ENCODE data around the gene HPCA. TPM values are rescaled to one million over a fixed set of nuclear protein-coding genes. Genes with fewer than 3 reads are reported as not detected.

Gene HPCA
- total RNA-seq, 1 donor from 2014 or later = not detected

- Histone ChIP-seq H3K4me2 (ENCODE audit: low read length) (no peak overlapping the region), H3K36me3 (ENCODE audit: insufficient read depth, low read length) (no peaks in the 10 kb centered on the region), H3K9ac (ENCODE audit: low read length) (no peak overlapping the region), H3K27ac (ENCODE audit: low read depth, low read length) (no peak overlapping the region), H4K20me1 (ENCODE audit: insufficient read depth, low read length) (no peaks in the 10 kb centered on the region), H3K4me3 (ENCODE audit: insufficient read depth, low read depth, low read length) (no peak overlapping the region), H3K9me3 (ENCODE audit: insufficient read depth, low read depth, low read length) (no peaks in the 10 kb centered on the region), H3K4me1 (ENCODE audit: insufficient read depth, low read length) (no peaks in the 10 kb centered on the region), H2AFZ (ENCODE audit: low read depth, low read length) (no peak overlapping the region), H3K27me3 (ENCODE audit: insufficient read depth, low read length) (peaks cover 19% of the 10 kb centered on the region), H3K79me2 (ENCODE audit: insufficient read depth, low read length) (no peaks in the 10 kb centered on the region)
- Mint-ChIP-seq H3K9me3 (ENCODE audit: unreplicated experiment) (no peaks in the 10 kb centered on the region), H3K4me3 (ENCODE audit: unreplicated experiment) (no peak overlapping the region), H3K27ac (ENCODE audit: unreplicated experiment) (no peak overlapping the region), H3K27me3 (ENCODE audit: low read depth, unreplicated experiment) (peaks cover 69% of the 10 kb centered on the region), H3K4me1 (ENCODE audit: low read depth, unreplicated experiment) (peaks cover 4% of the 10 kb centered on the region), H3K36me3 (ENCODE audit: low read depth, unreplicated experiment) (peaks cover 7% of the 10 kb centered on the region)
- TF ChIP-seq EZH2 (IDR thresholded peaks at IDR 0.05; ENCODE audit: insufficient read depth, low read length) = no peak
- TF ChIP-seq, protein P1, sequence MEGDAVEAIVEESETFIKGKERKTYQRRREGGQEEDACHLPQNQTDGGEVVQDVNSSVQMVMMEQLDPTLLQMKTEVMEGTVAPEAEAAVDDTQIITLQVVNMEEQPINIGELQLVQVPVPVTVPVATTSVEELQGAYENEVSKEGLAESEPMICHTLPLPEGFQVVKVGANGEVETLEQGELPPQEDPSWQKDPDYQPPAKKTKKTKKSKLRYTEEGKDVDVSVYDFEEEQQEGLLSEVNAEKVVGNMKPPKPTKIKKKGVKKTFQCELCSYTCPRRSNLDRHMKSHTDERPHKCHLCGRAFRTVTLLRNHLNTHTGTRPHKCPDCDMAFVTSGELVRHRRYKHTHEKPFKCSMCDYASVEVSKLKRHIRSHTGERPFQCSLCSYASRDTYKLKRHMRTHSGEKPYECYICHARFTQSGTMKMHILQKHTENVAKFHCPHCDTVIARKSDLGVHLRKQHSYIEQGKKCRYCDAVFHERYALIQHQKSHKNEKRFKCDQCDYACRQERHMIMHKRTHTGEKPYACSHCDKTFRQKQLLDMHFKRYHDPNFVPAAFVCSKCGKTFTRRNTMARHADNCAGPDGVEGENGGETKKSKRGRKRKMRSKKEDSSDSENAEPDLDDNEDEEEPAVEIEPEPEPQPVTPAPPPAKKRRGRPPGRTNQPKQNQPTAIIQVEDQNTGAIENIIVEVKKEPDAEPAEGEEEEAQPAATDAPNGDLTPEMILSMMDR (IDR thresholded peaks at IDR 0.05; ENCODE audit: insufficient read depth, low read depth, low read length) = no peak
- FAIRE-seq = no peak
- DNase-seq (ENCODE audit: low read depth) = no peak
Observed at GRCh38 chr1:32895325-32896215, 9.3 kb downstream of the HPCA start.

- Histone ChIP-seq H3K9ac (ENCODE audit: low read length) (no peak overlapping the region), H3K9me3 (ENCODE audit: insufficient read depth, low read depth, low read length) (no peaks in the 10 kb centered on the region), H3K79me2 (ENCODE audit: insufficient read depth, low read length) (no peaks in the 10 kb centered on the region), H2AFZ (ENCODE audit: low read depth, low read length) (no peak overlapping the region), H3K27me3 (ENCODE audit: insufficient read depth, low read length) (peaks cover 15% of the 10 kb centered on the region), H3K27ac (ENCODE audit: low read depth, low read length) (no peak overlapping the region), H3K4me3 (ENCODE audit: insufficient read depth, low read depth, low read length) (no peak overlapping the region), H3K4me1 (ENCODE audit: insufficient read depth, low read length) (peaks cover 2% of the 10 kb centered on the region), H3K4me2 (ENCODE audit: low read length) (no peak overlapping the region), H3K36me3 (ENCODE audit: insufficient read depth, low read length) (no peaks in the 10 kb centered on the region), H4K20me1 (ENCODE audit: insufficient read depth, low read length) (no peaks in the 10 kb centered on the region)
- Mint-ChIP-seq H3K9me3 (ENCODE audit: unreplicated experiment) (no peaks in the 10 kb centered on the region), H3K36me3 (ENCODE audit: low read depth, unreplicated experiment) (peaks cover 5% of the 10 kb centered on the region), H3K4me1 (ENCODE audit: low read depth, unreplicated experiment) (peaks cover 4% of the 10 kb centered on the region), H3K27me3 (ENCODE audit: low read depth, unreplicated experiment) (peaks cover 63% of the 10 kb centered on the region), H3K27ac (ENCODE audit: unreplicated experiment) (no peak overlapping the region), H3K4me3 (ENCODE audit: unreplicated experiment) (no peak overlapping the region)
- no peak for DNase-seq (ENCODE audit: low read depth)
- FAIRE-seq = no peak
- TF ChIP-seq, protein P1 (IDR thresholded peaks at IDR 0.05; ENCODE audit: insufficient read depth, low read depth, low read length) = no peak
- no peak for TF ChIP-seq EZH2 (IDR thresholded peaks at IDR 0.05; ENCODE audit: insufficient read depth, low read length)
Observed at GRCh38 chr1:32896451-32896850, 10.2 kb downstream of the HPCA start.
